Right lobe of liver (tissue), 6 donors: Measurements from ENCODE around the gene COX6A2. TPM values are rescaled to one million over a fixed set of nuclear protein-coding genes. Genes with fewer than 3 reads are reported as not detected.

Source experiments
- ATAC-seq, 4 donors: fragments of 200-7000 bp; cut with Tn5 transposase; one replicate each; pipeline ENCODE4 v1.9.1; 2020; ENCODE audit warnings: mild to moderate bottlenecking in 4 of 4, moderate library complexity in 4 of 4
- DNase-seq, 3 donors: peaks; one replicate each; pipeline ENCODE4 v3.0.0-alpha.2; 2020
- H3K27ac ChIP-seq, 3 donors: fragments of 200-600 bp; one replicate each; pipeline ENCODE4 v1.8.0; 2022
- H3K27me3 ChIP-seq, 2 donors: fragments of 200-600 bp; one replicate each; pipeline ENCODE4 v1.8.0; 2022
- H3K36me3 ChIP-seq, 4 donors: fragments of 200-600 bp; sonication (generic) in 1 of 4; one replicate each; pipeline versions ENCODE4 v1.5.1 to v1.8.0; 2017 to 2022; ENCODE audit warnings: control low read depth in 1 of 4
- H3K4me1 ChIP-seq, 4 donors: fragments of 200-600 bp; sonication (generic) in 1 of 4; one replicate each; pipeline versions ENCODE4 v1.5.1 to v1.8.0; 2017 to 2022; ENCODE audit warnings: control low read depth in 1 of 4
- H3K4me3 ChIP-seq, 3 donors: fragments of 200-600 bp; one replicate each; pipeline ENCODE4 v1.8.0; 2022
- H3K9me3 ChIP-seq, 4 donors: fragments of 200-600 bp; sonication (generic) in 1 of 4; one replicate each; pipeline versions ENCODE4 v1.5.1 to v1.8.0; 2017 to 2022; ENCODE audit warnings: control low read depth in 1 of 4
- CTCF ChIP-seq, 4 donors: fragments of 200-600 bp in 3 of 4; fragments of 450-650 bp in 1 of 4; IDR thresholded peaks; one replicate each; pipeline versions ENCODE4 v1.5.1 to v1.8.0; 2016 to 2022; ENCODE audit warnings: antibody characterized with exemption in 4 of 4, mild to moderate bottlenecking in 2 of 4
- POLR2A ChIP-seq: fragments of 450-650 bp; IDR thresholded peaks from one replicate; pipeline ENCODE4 v1.6.1; 2017; ENCODE audit warnings: antibody characterized with exemption, mild to moderate bottlenecking
- WGBS: methylation state at CpG from one replicate; pipeline ENCODE4 v1.1.6; 2018; ENCODE audit warnings: low coverage, low lambda C conversion rate; ENCODE audit not compliant: insufficient coverage; ENCODE audit errors: missing lambda C conversion rate; 5-methylcytosine and 5-hydroxymethylcytosine counted together
- intact Hi-C, 2 donors: fragments of 100-400 bp; cut with DNase I; formaldehyde crosslinking; loops; one replicate each; pipeline versions ENCODE4 v1.11.2 to v1.14.1; 2022
- total RNA-seq, 6 experiments: library from RNA; depleted of rRNA in 2 of 6; stranded (reverse); fragments of >200 nt in 2 of 6; fragmentation: NEBNext Ultra II Directional in 3 of 6; extraction: Animal tissue kit (Norgen Biotek cat#: 25700) in 3 of 6; gene quantifications; one replicate each; pipeline versions ENCODE4 v1.1.0 to v1.2.4, GENCODE V29; 2016 to 2023
- donor health status: DM: no; HTN: yes; CAD: no.
- donor health status: DM: no; HTN: no; CAD: no.
- donor health status: DM: no; HTN: no; CAD: no.
- donor health status: DM: no; HTN: yes; CAD: no.
- donor health status: DM: no; HTN: yes; CAD: no.

COX6A2 gene
- total RNA-seq, 6 experiments from 2014 or later, result 4.1 to 6.0 (median 4.6) TPM; not detected in 2

GRCh38 chr16:31410082-31410481 lies 18.1 kb downstream of the COX6A2 start:
- H3K27me3 ChIP-seq, result no peaks in the 10 kb centered on the region
- TF ChIP-seq CTCF (IDR thresholded peaks at IDR 0.05) (no peak), POLR2A (no peak)
- no peak for ATAC-seq
- intact Hi-C loops, result no loop called here
- H3K27ac ChIP-seq, result no peak overlapping the region
- H3K36me3 ChIP-seq, result no peaks in the 10 kb centered on the region
- no peaks in the 10 kb centered on the region for H3K4me1 ChIP-seq
- no peak for DNase-seq
- H3K4me3 ChIP-seq, result no peak overlapping the region
- no peaks in the 10 kb centered on the region for H3K9me3 ChIP-seq
- 83% methylated on average over 1 of the region's 9 CpGs for WGBS

GRCh38 chr16:31409433-31409832 lies 18.7 kb downstream of the COX6A2 start:
- Histone ChIP-seq H3K4me1 (no peaks in the 10 kb centered on the region), H3K27me3 (no peaks in the 10 kb centered on the region), H3K36me3 (no peaks in the 10 kb centered on the region), H3K4me3 (no peak overlapping the region), H3K9me3 (no peaks in the 10 kb centered on the region), H3K27ac (no peak overlapping the region)
- 56% methylated on average over 3 of the region's 3 CpGs for WGBS
- ATAC-seq, result no peak
- no peak for DNase-seq
- TF ChIP-seq CTCF (IDR thresholded peaks at IDR 0.05) (no peak), POLR2A (no peak)
- intact Hi-C loops, result no loop called here

- WGBS, result 61% methylated on average over 5 of the region's 8 CpGs
- Histone ChIP-seq H3K9me3 (no peaks in the 10 kb centered on the region), H3K27me3 (no peaks in the 10 kb centered on the region), H3K36me3 (no peaks in the 10 kb centered on the region), H3K27ac (no peak overlapping the region), H3K4me3 (no peak overlapping the region), H3K4me1 (no peaks in the 10 kb centered on the region)
- intact Hi-C loops, result no loop called here
- ATAC-seq (no peak), DNase-seq (no peak)
- TF ChIP-seq CTCF (IDR thresholded peaks at IDR 0.05), result no peak
- no peak for TF ChIP-seq POLR2A
Measured at GRCh38 chr16:31407406-31407805, 20.8 kb downstream of the COX6A2 start.

GRCh38 chr16:31404353-31405064 lies 23.7 kb downstream of the COX6A2 start:
- Histone ChIP-seq H3K4me1 (no peaks in the 10 kb centered on the region), H3K36me3 (no peaks in the 10 kb centered on the region), H3K4me3 (no peak overlapping the region), H3K27ac (no peak overlapping the region), H3K9me3 (no peaks in the 10 kb centered on the region), H3K27me3 (no peaks in the 10 kb centered on the region)
- DNase-seq (no peak), ATAC-seq (no peak)
- intact Hi-C loops, result no loop called here
- 60% methylated on average over 3 of the region's 9 CpGs for WGBS
- no peak for TF ChIP-seq POLR2A
- TF ChIP-seq CTCF (IDR thresholded peaks at IDR 0.05), result no peak
